H9 (cell line): ENCODE results near the gene EPHB3. TPM values are rescaled to one million over a fixed set of nuclear protein-coding genes. Genes with fewer than 3 reads are reported as not detected.
"Not testable (repeated sequence)": the region's sequence is repeated elsewhere in the genome, so short reads cannot be mapped to it uniquely, and the experiment has no call there.

ENCODE experiments used
- DNase-seq: peaks from one replicate; pipeline ENCODE4 v3.0.0-alpha.2; 2017
- H2AFZ ChIP-seq: one replicate; pipeline ENCODE4 v1.6.1; 2013; ENCODE audit warnings: mild to moderate bottlenecking, low read length, control low read depth, moderate library complexity
- H2AK5ac ChIP-seq: 2 replicates; pipeline ENCODE4 v1.6.1; 2013; ENCODE audit warnings: low read length, control low read depth, mixed read lengths; ENCODE audit not compliant: insufficient read length
- H2BK120ac ChIP-seq: one replicate; pipeline ENCODE4 v1.6.1; 2013; ENCODE audit warnings: low read depth, mild to moderate bottlenecking, low read length, control low read depth, inconsistent platforms; ENCODE audit not compliant: poor library complexity, severe bottlenecking
- H2BK12ac ChIP-seq: 2 replicates; pipeline ENCODE4 v1.6.1; 2013; ENCODE audit warnings: low read length, control low read depth, mixed read lengths, low read depth; ENCODE audit not compliant: insufficient read length
- H2BK15ac ChIP-seq: 2 replicates; pipeline ENCODE4 v1.6.1; 2013; ENCODE audit warnings: low read depth, low read length, control low read depth
- H2BK20ac ChIP-seq: one replicate; pipeline ENCODE4 v1.6.1; 2013; ENCODE audit warnings: low read depth, mild to moderate bottlenecking, low read length, control low read depth, inconsistent platforms; ENCODE audit not compliant: poor library complexity, severe bottlenecking
- H2BK5ac ChIP-seq: 2 replicates; pipeline ENCODE4 v1.6.1; 2013; ENCODE audit warnings: low read length, control low read depth, mixed read lengths; ENCODE audit not compliant: insufficient read length
- H3K14ac ChIP-seq: 2 replicates; pipeline ENCODE4 v1.6.1; 2013; ENCODE audit warnings: low read length, control low read depth; ENCODE audit not compliant: insufficient read depth
- H3K18ac ChIP-seq: 2 replicates; pipeline ENCODE4 v1.6.1; 2013; ENCODE audit warnings: low read depth, mild to moderate bottlenecking, mixed read lengths, low read length, control low read depth; ENCODE audit not compliant: insufficient read length
- H3K23ac ChIP-seq: 2 replicates; pipeline ENCODE4 v1.6.1; 2013; ENCODE audit warnings: low read length, control low read depth, mixed read lengths, low read depth; ENCODE audit not compliant: insufficient read length
- H3K23me2 ChIP-seq: 2 replicates; pipeline ENCODE4 v1.6.1; 2013; ENCODE audit warnings: low read depth, mild to moderate bottlenecking, mixed read lengths, low read length, control low read depth; ENCODE audit not compliant: insufficient read length, poor library complexity, severe bottlenecking
- H3K27ac ChIP-seq: 2 replicates; pipeline ENCODE4 v1.5.1; 2013; ENCODE audit warnings: low read length, control low read depth, mixed read lengths, low read depth; ENCODE audit not compliant: insufficient read length
- H3K27me3 ChIP-seq: 2 replicates; pipeline ENCODE4 v1.6.1; 2013; ENCODE audit warnings: low read length, control low read depth, inconsistent platforms; ENCODE audit not compliant: insufficient read depth
- H3K4ac ChIP-seq: 2 replicates; pipeline ENCODE4 v1.6.1; 2013; ENCODE audit warnings: low read depth, mild to moderate bottlenecking, control low read depth, inconsistent platforms, low read length, moderate library complexity
- H3K4me1 ChIP-seq: 2 replicates; pipeline ENCODE4 v1.6.1; 2013; ENCODE audit warnings: low read length, control low read depth, inconsistent platforms; ENCODE audit not compliant: insufficient read depth
- H3K4me2 ChIP-seq: 2 replicates; pipeline ENCODE4 v1.6.1; 2013; ENCODE audit warnings: low read length, control low read depth, mixed read lengths; ENCODE audit not compliant: insufficient read length, insufficient read depth
- H3K56ac ChIP-seq: 2 replicates; pipeline ENCODE4 v1.6.1; 2013; ENCODE audit warnings: low read depth, mild to moderate bottlenecking, mixed read lengths, low read length, control low read depth; ENCODE audit not compliant: insufficient read length
- H3K79me1 ChIP-seq: 2 replicates; pipeline ENCODE4 v1.6.1; 2013; ENCODE audit warnings: low read depth, mild to moderate bottlenecking, moderate library complexity, low read length, control low read depth, inconsistent platforms; ENCODE audit not compliant: insufficient read depth, poor library complexity, severe bottlenecking
- H3K79me2 ChIP-seq: 2 replicates; pipeline ENCODE4 v1.6.1; 2013; ENCODE audit warnings: low read length, control low read depth, inconsistent platforms; ENCODE audit not compliant: insufficient read depth
- H3K9ac ChIP-seq: 2 replicates; pipeline ENCODE4 v1.6.1; 2013; ENCODE audit warnings: low read length, control low read depth, mixed read lengths; ENCODE audit not compliant: insufficient read length; ENCODE audit errors: extremely low read depth
- H3K9me3 ChIP-seq: one replicate; pipeline ENCODE4 v1.6.1; 2013; ENCODE audit warnings: low read depth, low read length, inconsistent platforms; ENCODE audit not compliant: control insufficient read depth
- H3T11ph ChIP-seq: one replicate; pipeline ENCODE4 v1.6.1; 2013; ENCODE audit warnings: mild to moderate bottlenecking, low read length, control low read depth, inconsistent platforms
- H4K20me1 ChIP-seq: one replicate; pipeline ENCODE4 v1.6.1; 2013; ENCODE audit not compliant: control insufficient read depth, insufficient read length, insufficient read depth
- H4K5ac ChIP-seq: 2 replicates; pipeline ENCODE4 v1.6.1; 2013; ENCODE audit warnings: low read depth, mild to moderate bottlenecking, mixed read lengths, low read length, control low read depth; ENCODE audit not compliant: insufficient read length
- H4K8ac ChIP-seq: replicated peaks from 2 replicates; pipeline ENCODE4 v1.6.1; 2013; ENCODE audit warnings: low read length, control low read depth, mixed read lengths, low read depth; ENCODE audit not compliant: insufficient read length
- H4K91ac ChIP-seq: 2 replicates; pipeline ENCODE4 v1.6.1; 2013; ENCODE audit warnings: low read depth, mild to moderate bottlenecking, moderate library complexity, mixed read lengths, low read length, control low read depth; ENCODE audit not compliant: insufficient read length
- H3K27ac Mint-ChIP-seq, 3 experiments: 2 replicates in 2 of 3; 3 replicates in 1 of 3; pipeline ENCODE4 v1.8.0; 2020 to 2021; ENCODE audit warnings: mixed read lengths in 3 of 3, mild to moderate bottlenecking in 1 of 3, moderate library complexity in 1 of 3
- H3K27me3 Mint-ChIP-seq: 2 replicates; pipeline ENCODE4 v1.8.0; 2021; ENCODE audit warnings: low read depth, mild to moderate bottlenecking, moderate library complexity, mixed read lengths
- H3K36me3 Mint-ChIP-seq, 3 experiments: 2 replicates in 2 of 3; 3 replicates in 1 of 3; pipeline ENCODE4 v1.8.0; 2020 to 2021; ENCODE audit warnings: low read depth in 3 of 3, mixed read lengths in 3 of 3; ENCODE audit not compliant: insufficient read depth in 1 of 3
- H3K4me1 Mint-ChIP-seq, 2 experiments: 2 replicates each; pipeline ENCODE4 v1.8.0; 2020; ENCODE audit warnings: mixed read lengths in 2 of 2
- H3K4me3 Mint-ChIP-seq, 2 experiments: 2 replicates in 1 of 2; 3 replicates in 1 of 2; pipeline ENCODE4 v1.8.0; 2020 to 2021; ENCODE audit warnings: mild to moderate bottlenecking in 2 of 2, mixed read lengths in 2 of 2, moderate library complexity in 1 of 2
- H3K9me3 Mint-ChIP-seq, 2 experiments: 2 replicates in 1 of 2; 3 replicates in 1 of 2; pipeline ENCODE4 v1.8.0; 2020; ENCODE audit warnings: mild to moderate bottlenecking in 2 of 2, mixed read lengths in 2 of 2, moderate library complexity in 1 of 2
- CTCF ChIP-seq: fragments of 200-600 bp; sonication (generic); conservative IDR thresholded peaks from 3 replicates; pipeline ENCODE4 v1.8.0; 2021; ENCODE audit warnings: antibody characterized with exemption, mild to moderate bottlenecking
- WGBS: extraction: QIAGEN DNeasy Blood & Tissue Kit; methylation state at CpG from one replicate; pipeline ENCODE4 v1.1.7; 2013; ENCODE audit warnings: missing lambda C conversion rate, low lambda C conversion rate, mixed read lengths; ENCODE audit not compliant: insufficient read length; ENCODE audit errors: extremely low coverage; 5-methylcytosine and 5-hydroxymethylcytosine counted together
- total RNA-seq: library from RNA; stranded (reverse); gene quantifications from 2 replicates; pipeline ENCODE4 v1.2.1, GENCODE V29; 2021

Gene EPHB3
- total RNA-seq, 1 experiment from 2014 or later, result 1.0 TPM

GRCh38 chr3:184616436-184616835 is 54.9 kb downstream of the EPHB3 start:
- H2AK5ac ChIP-seq, result no peak overlapping the region
- H3K27ac Mint-ChIP-seq, result no peak overlapping the region
- no peak overlapping the region for H2BK120ac ChIP-seq
- no peaks in the 10 kb centered on the region for H3K9me3 ChIP-seq
- no peak overlapping the region for H2AFZ ChIP-seq
- no peaks in the 10 kb centered on the region for H3K9me3 Mint-ChIP-seq
- no peak overlapping the region for H4K91ac ChIP-seq
- no peak overlapping the region for H2BK5ac ChIP-seq
- no peak overlapping the region for H3K27ac ChIP-seq
- H3K79me2 ChIP-seq, result no peaks in the 10 kb centered on the region
- H3K56ac ChIP-seq, result no peak overlapping the region
- no peak overlapping the region for H4K5ac ChIP-seq
- H2BK20ac ChIP-seq, result no peak overlapping the region
- H3K27me3 Mint-ChIP-seq, result peaks cover 76% of the 10 kb centered on the region
- H4K8ac ChIP-seq, result no peak overlapping the region
- H3K4me2 ChIP-seq, result no peak overlapping the region
- TF ChIP-seq CTCF, result no peak
- no peak overlapping the region for H3K9ac ChIP-seq
- peaks cover 3% of the 10 kb centered on the region for H4K20me1 ChIP-seq
- H2BK12ac ChIP-seq, result no peak overlapping the region
- no peak overlapping the region for H2BK15ac ChIP-seq
- H3K23me2 ChIP-seq, result no peaks in the 10 kb centered on the region
- no peak overlapping the region for H3K18ac ChIP-seq
- H3K23ac ChIP-seq, result no peak overlapping the region
- H3K27me3 ChIP-seq, result no peaks in the 10 kb centered on the region
- no peak overlapping the region for H3K14ac ChIP-seq
- no peak overlapping the region for H3T11ph ChIP-seq
- no peaks in the 10 kb centered on the region for H3K36me3 Mint-ChIP-seq
- peaks cover 7 to 8% of the 10 kb centered on the region in 2 experiments for H3K4me1 Mint-ChIP-seq
- no peaks in the 10 kb centered on the region for H3K79me1 ChIP-seq
- no peak for DNase-seq
- H3K4ac ChIP-seq, result no peak overlapping the region
- H3K4me1 ChIP-seq, result no peaks in the 10 kb centered on the region
- no CpG with 5 or more reads among the region's 5 CpGs for WGBS
- no peak overlapping the region for H3K4me3 Mint-ChIP-seq

- not testable (repeated sequence) for H3K18ac ChIP-seq, H3K36me3 Mint-ChIP-seq, H3K27me3 ChIP-seq, H2AFZ ChIP-seq, H4K20me1 ChIP-seq, H2AK5ac ChIP-seq, H2BK120ac ChIP-seq, H3K4me1 Mint-ChIP-seq, H3K14ac ChIP-seq, H2BK15ac ChIP-seq, H3K9me3 Mint-ChIP-seq, H2BK20ac ChIP-seq, H3K23me2 ChIP-seq, H4K5ac ChIP-seq, H3K23ac ChIP-seq, H3K56ac ChIP-seq, H3K4ac ChIP-seq, H3K9me3 ChIP-seq, H3K27ac ChIP-seq, H3K4me3 Mint-ChIP-seq, H2BK5ac ChIP-seq, H4K91ac ChIP-seq, H3K27ac Mint-ChIP-seq, H3K79me1 ChIP-seq, H4K8ac ChIP-seq, H3K9ac ChIP-seq, H3K79me2 ChIP-seq, H3K4me1 ChIP-seq, H2BK12ac ChIP-seq, H3T11ph ChIP-seq, DNase-seq, H3K4me2 ChIP-seq
- peaks cover 67% of the 10 kb centered on the region for H3K27me3 Mint-ChIP-seq
- no CpG with 5 or more reads among the region's 4 CpGs for WGBS
These were observed 55.7 kb downstream of the EPHB3 start for GRCh38 chr3:184617306-184617705.
